Activated T-cell treated with anti-CD3 and anti-CD28 coated beads, Interleukin-2, amount 50 U/mL, for 72 hours (primary cell): ENCODE measurements around the gene IL26. TPM values are rescaled to one million over a fixed set of nuclear protein-coding genes. Genes with fewer than 3 reads are reported as not detected.

Source experiments
- ATAC-seq, 2 donors: fragments of 150-1000 bp; cut with Tn5 transposase; replicated peaks in 1 of 2; 2 replicates each; pipeline ENCODE4 v1.10.0; 2021; ENCODE audit warnings: moderate library complexity in 2 of 2, mild to moderate bottlenecking in 1 of 2
- DNase-seq, 2 donors: peaks; one replicate each; pipeline ENCODE4 v3.0.0; 2021 to 2022; ENCODE audit warnings: mixed read lengths in 1 of 2
- H3K27ac Mint-ChIP-seq: one replicate; pipeline ENCODE4 v1.8.0; 2022; ENCODE audit warnings: mild to moderate bottlenecking, moderate library complexity, mixed read lengths
- H3K27me3 Mint-ChIP-seq: one replicate; pipeline ENCODE4 v1.8.0; 2022; ENCODE audit warnings: low read depth, mixed read lengths
- H3K36me3 Mint-ChIP-seq, 2 donors: one replicate each; pipeline ENCODE4 v1.8.0; 2022; ENCODE audit warnings: mixed read lengths in 2 of 2, mild to moderate bottlenecking in 1 of 2; ENCODE audit not compliant: insufficient read depth in 2 of 2
- H3K4me1 Mint-ChIP-seq: one replicate; pipeline ENCODE4 v1.8.0; 2022; ENCODE audit warnings: low read depth, mixed read lengths
- H3K4me3 Mint-ChIP-seq, 2 donors: one replicate each; pipeline ENCODE4 v1.8.0; 2022; ENCODE audit warnings: mild to moderate bottlenecking in 2 of 2, mixed read lengths in 2 of 2, moderate library complexity in 2 of 2
- H3K9me3 Mint-ChIP-seq, 2 donors: one replicate each; pipeline ENCODE4 v1.8.0; 2022; ENCODE audit warnings: mixed read lengths in 2 of 2
- total RNA-seq, 2 donors: library from RNA; stranded (reverse); gene quantifications; one replicate each; pipeline ENCODE4 v1.2.3, GENCODE V29; 2022

IL26 gene
- total RNA-seq, 2 donors from 2014 or later, result 0.53 to 1.6 TPM

- H3K27ac Mint-ChIP-seq, result peak overlapping the region; percentile 68
- H3K9me3 Mint-ChIP-seq, result peaks cover 0 to 2% of the 10 kb centered on the region in 2 donors
- H3K4me3 Mint-ChIP-seq, result peak overlapping the region; percentile 42 to 77
- H3K27me3 Mint-ChIP-seq, result no peaks in the 10 kb centered on the region
- peak; percentile 39 to 55 for ATAC-seq
- DNase-seq, result peak in 1 of 2 donors; percentile 18
- H3K36me3 Mint-ChIP-seq, result no peaks in the 10 kb centered on the region
- peaks cover 23% of the 10 kb centered on the region for H3K4me1 Mint-ChIP-seq
These were observed 68.2 kb downstream of the IL26 start for GRCh38 chr12:68157380-68157779.

DNA sequence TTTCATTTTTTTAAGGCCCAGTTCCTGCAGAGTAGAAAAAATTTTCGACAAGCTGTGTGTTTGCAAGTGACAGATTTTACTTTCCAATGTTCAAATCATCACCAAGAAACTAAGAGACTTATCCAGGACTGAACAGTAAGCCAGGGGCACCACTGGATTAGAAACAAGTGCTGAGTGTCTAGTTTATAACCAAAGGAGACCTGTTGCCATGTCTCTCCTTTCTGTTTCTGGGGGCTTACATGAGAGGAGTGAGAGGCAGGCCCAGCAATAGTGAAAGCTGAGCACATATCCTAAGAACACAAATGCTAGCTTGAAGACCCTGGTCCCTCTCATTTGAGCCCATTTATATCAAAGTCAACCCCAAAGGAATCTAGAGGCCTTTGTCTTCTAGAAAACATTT, 69.0 kb downstream of the IL26 start:
- no peaks in the 10 kb centered on the region for H3K36me3 Mint-ChIP-seq
- DNase-seq, result no peak
- H3K27ac Mint-ChIP-seq, result peak overlapping the region; percentile 79
- peaks cover 23% of the 10 kb centered on the region for H3K4me1 Mint-ChIP-seq
- ATAC-seq, result no peak
- H3K27me3 Mint-ChIP-seq, result no peaks in the 10 kb centered on the region
- peaks cover 0 to 2% of the 10 kb centered on the region in 2 donors for H3K9me3 Mint-ChIP-seq
- H3K4me3 Mint-ChIP-seq, result peak overlapping the region in 1 of 2 donors; percentile 77

GRCh38 chr12:68154779-68155178, 70.8 kb downstream of the IL26 start:
- no peak overlapping the region for H3K4me3 Mint-ChIP-seq
- H3K27me3 Mint-ChIP-seq, result no peaks in the 10 kb centered on the region
- H3K9me3 Mint-ChIP-seq, result peaks cover 0 to 2% of the 10 kb centered on the region in 2 donors
- no peak overlapping the region for H3K27ac Mint-ChIP-seq
- DNase-seq, result no peak
- H3K4me1 Mint-ChIP-seq, result peaks cover 30% of the 10 kb centered on the region
- no peak for ATAC-seq
- H3K36me3 Mint-ChIP-seq, result no peaks in the 10 kb centered on the region

Other genes starting within 250 kb of the IL26 start
- gene IFNG-AS1, start 236.4 kb downstream of the IL26 start, total RNA-seq, result not detected
- gene IFNG, start 66.1 kb downstream of the IL26 start, total RNA-seq, result 10 to 100 TPM; 34.3 to 77.1 TPM
- 1 to 10 TPM in 1 of 2 donors, under 1 TPM in 1; 0.89 to 5.4 TPM for gene IL22, start 27.8 kb upstream of the IL26 start, total RNA-seq
- gene MDM1, start 106.6 kb upstream of the IL26 start, total RNA-seq, result 10 to 100 TPM; 19.0 to 27.3 TPM